Smooth muscle cell (in vitro differentiated cells): ENCODE results near the gene EFR3B. TPM values are rescaled to one million over a fixed set of nuclear protein-coding genes. Genes with fewer than 3 reads are reported as not detected.
A peak's percentile ranks its signal among the peaks of the same experiment; 100 is the strongest.

ENCODE experiments used
- DNase-seq: peaks from one replicate; lab custom pipeline; 2025; ENCODE audit not compliant: unreplicated experiment; lab: John Stamatoyannopoulos, UW
- H2AFZ ChIP-seq: fragments of 200-600 bp; sonication (generic); 2 replicates; pipeline ENCODE4 v1.6.0; 2016; ENCODE audit warnings: antibody characterized with exemption, low read depth, mild to moderate bottlenecking
- H3F3A ChIP-seq: fragments of 200-600 bp; sonication (generic); 2 replicates; pipeline ENCODE4 v1.6.0; 2017; ENCODE audit warnings: antibody characterized with exemption, low read depth
- H3K27ac ChIP-seq: fragments of 200-600 bp; sonication (generic); 2 replicates; pipeline ENCODE4 v1.5.1; 2016; ENCODE audit warnings: low read depth, mild to moderate bottlenecking
- H3K27me3 ChIP-seq: fragments of 200-600 bp; sonication (generic); 2 replicates; pipeline ENCODE4 v1.6.1; 2016; ENCODE audit warnings: low read depth, mild to moderate bottlenecking
- H3K36me3 ChIP-seq: fragments of 200-600 bp; sonication (generic); 2 replicates; pipeline ENCODE4 v1.5.1; 2016; ENCODE audit warnings: low read depth
- H3K4me1 ChIP-seq: fragments of 200-600 bp; sonication (generic); 2 replicates; pipeline ENCODE4 v1.5.1; 2016; ENCODE audit warnings: low read depth
- H3K4me2 ChIP-seq: fragments of 200-600 bp; sonication (generic); 2 replicates; pipeline ENCODE4 v1.6.0; 2016; ENCODE audit warnings: mild to moderate bottlenecking
- H3K4me3 ChIP-seq: fragments of 200-600 bp; sonication (generic); 2 replicates; pipeline ENCODE4 v1.5.1; 2016; ENCODE audit warnings: mild to moderate bottlenecking
- H3K79me2 ChIP-seq: fragments of 200-600 bp; sonication (generic); 2 replicates; pipeline ENCODE4 v1.6.0; 2016; ENCODE audit warnings: low read depth, mild to moderate bottlenecking
- H3K9ac ChIP-seq: fragments of 200-600 bp; sonication (generic); 2 replicates; pipeline ENCODE4 v1.6.0; 2016; ENCODE audit warnings: low read depth
- H3K9me3 ChIP-seq: fragments of 200-600 bp; sonication (generic); replicated peaks from 2 replicates; pipeline ENCODE4 v1.5.1; 2016; ENCODE audit warnings: low read depth
- H4K20me1 ChIP-seq: fragments of 200-600 bp; sonication (generic); 2 replicates; pipeline ENCODE4 v1.6.0; 2016; ENCODE audit warnings: low read depth
- CTCF ChIP-seq: fragments of 200-600 bp; sonication (generic); IDR thresholded peaks from 2 replicates; pipeline ENCODE4 v1.5.1; 2017; ENCODE audit warnings: borderline replicate concordance, mild to moderate bottlenecking, antibody characterized with exemption; ENCODE audit not compliant: insufficient read depth, poor library complexity, severe bottlenecking
- WGBS: methylation state at CpG from one replicate; pipeline ENCODE4 v1.1.7; 2016; ENCODE audit warnings: low lambda C conversion rate; 5-methylcytosine and 5-hydroxymethylcytosine counted together
- polyA plus RNA-seq: library from polyadenylated mRNA; unstranded; fragments of >200 nt; fragmentation: Nextera tagmentation; extraction: Ambion mirVana; gene quantifications from 2 replicates; pipeline ENCODE4 v1.2.1, GENCODE V29; 2016
- total RNA-seq: library from RNA; depleted of rRNA; stranded (reverse); fragments of >200 nt; gene quantifications from 2 replicates; pipeline ENCODE4 v1.2.3, GENCODE V29; 2014

Gene EFR3B
- total and polyA plus RNA-seq, 2 experiments from 2014 or later, result 4.0 to 5.2 TPM

- Histone ChIP-seq H2AFZ (no peak overlapping the region), H3K4me2 (no peak overlapping the region), H3F3A (peaks cover 7% of the 10 kb centered on the region), H3K36me3 (no peaks in the 10 kb centered on the region), H3K79me2 (no peaks in the 10 kb centered on the region), H4K20me1 (peaks cover 34% of the 10 kb centered on the region), H3K27ac (no peak overlapping the region), H3K4me3 (no peak overlapping the region), H3K9me3 (no peaks in the 10 kb centered on the region), H3K4me1 (peaks cover 5% of the 10 kb centered on the region), H3K27me3 (no peaks in the 10 kb centered on the region), H3K9ac (no peak overlapping the region)
- no peak for TF ChIP-seq CTCF
- 42% methylated on average over 5 of the region's 5 CpGs for WGBS
- no peak for DNase-seq
These were observed 34.9 kb downstream of the EFR3B start for GRCh38 chr2:25076749-25077148.

- Histone ChIP-seq H3K4me2 (peak overlapping the region; percentile 59), H3K27ac (peak overlapping the region; percentile 52), H3K79me2 (no peaks in the 10 kb centered on the region), H4K20me1 (peaks cover 27% of the 10 kb centered on the region), H3K4me3 (no peak overlapping the region), H3K9me3 (no peaks in the 10 kb centered on the region), H2AFZ (no peak overlapping the region), H3F3A (peaks cover 7% of the 10 kb centered on the region), H3K9ac (no peak overlapping the region), H3K4me1 (peaks cover 5% of the 10 kb centered on the region), H3K27me3 (no peaks in the 10 kb centered on the region), H3K36me3 (no peaks in the 10 kb centered on the region)
- WGBS, result 91% methylated on average over 2 of the region's 2 CpGs
- no peak for TF ChIP-seq CTCF
- DNase-seq, result no peak
These were observed 35.9 kb downstream of the EFR3B start for GRCh38 chr2:25077789-25078169.

- 57% methylated on average over 16 of the region's 16 CpGs for WGBS
- no peak for TF ChIP-seq CTCF
- no peak for DNase-seq
- Histone ChIP-seq H4K20me1 (peaks cover 27% of the 10 kb centered on the region), H3K9ac (no peak overlapping the region), H3K79me2 (no peaks in the 10 kb centered on the region), H3K36me3 (no peaks in the 10 kb centered on the region), H2AFZ (no peak overlapping the region), H3K4me1 (peaks cover 5% of the 10 kb centered on the region), H3K4me3 (no peak overlapping the region), H3F3A (peaks cover 7% of the 10 kb centered on the region), H3K27ac (peak overlapping the region; percentile 52), H3K27me3 (no peaks in the 10 kb centered on the region), H3K9me3 (no peaks in the 10 kb centered on the region), H3K4me2 (peak overlapping the region; percentile 59)
These were observed 36.5 kb downstream of the EFR3B start for GRCh38 chr2:25078170-25079049.
